GM12865 (cell line): ENCODE measurements around the gene RBPJ.

Experiments
- DNase-seq: peaks from one replicate; pipeline ENCODE4 v3.0.0; 2010; ENCODE audit warnings: low read depth
- H3K4me3 ChIP-seq: 2 replicates; pipeline ENCODE4 v1.5.1; 2011; ENCODE audit warnings: mild to moderate bottlenecking, low read depth, low read length, control low read depth
- CTCF ChIP-seq: IDR thresholded peaks from 2 replicates; pipeline ENCODE4 v1.5.1; 2011; ENCODE audit warnings: low read length, control low read depth, low read depth, inconsistent platforms; ENCODE audit not compliant: insufficient read depth; ENCODE audit errors: missing control alignments

Gene RBPJ

DNA sequence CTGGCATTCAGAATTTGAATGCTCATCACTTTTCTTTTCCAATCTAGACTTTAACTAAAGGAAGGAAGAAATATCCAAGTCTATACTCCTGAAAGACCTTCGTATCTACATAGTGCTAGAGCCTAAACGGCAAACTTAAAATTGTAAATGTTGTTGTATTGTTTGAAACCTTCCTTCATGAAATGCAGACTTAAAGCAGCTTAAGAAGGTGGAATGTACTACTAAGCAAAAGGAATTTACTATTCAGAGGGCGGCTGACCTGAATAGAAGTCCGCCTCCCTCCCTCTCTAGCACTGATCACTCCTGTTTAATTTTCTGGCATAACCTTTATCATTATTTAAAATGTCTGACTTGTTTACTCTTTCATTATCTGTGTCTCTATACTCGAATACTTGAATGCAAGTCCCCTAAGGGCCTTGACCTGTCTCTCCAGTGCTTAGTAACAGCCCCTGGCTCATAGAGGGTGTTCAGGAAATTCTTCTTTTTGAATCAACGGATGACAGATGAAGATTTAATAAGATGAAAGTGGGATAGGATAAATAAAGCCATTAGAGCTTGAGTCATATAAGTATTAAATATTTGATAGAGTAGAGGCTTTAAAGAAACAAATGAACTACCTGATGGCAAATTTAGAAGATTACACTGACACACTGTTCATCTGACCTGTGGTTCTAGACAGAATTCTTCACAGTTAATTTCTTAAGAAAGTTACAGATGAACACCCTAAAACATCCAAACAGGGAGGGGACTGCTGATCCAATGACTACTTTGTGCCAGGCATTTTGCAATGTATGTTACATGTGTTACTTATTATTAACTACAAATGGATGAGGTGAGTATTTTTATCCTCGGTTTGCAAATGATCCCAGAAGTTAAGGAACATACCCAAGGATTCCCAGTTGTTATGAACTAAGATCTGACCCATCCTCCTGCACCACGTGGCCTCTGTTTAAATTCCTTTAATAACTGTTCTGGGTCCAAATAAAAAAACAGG lies 20.2 kb upstream of the RBPJ start:
- no peak for DNase-seq
- no peak for TF ChIP-seq CTCF
- H3K4me3 ChIP-seq = no peak overlapping the region

- no peak for TF ChIP-seq CTCF
- no peak overlapping the region for H3K4me3 ChIP-seq
- DNase-seq = no peak
Measured at GRCh38 chr4:26302031-26302899, 18.5 kb upstream of the RBPJ start.

DNA sequence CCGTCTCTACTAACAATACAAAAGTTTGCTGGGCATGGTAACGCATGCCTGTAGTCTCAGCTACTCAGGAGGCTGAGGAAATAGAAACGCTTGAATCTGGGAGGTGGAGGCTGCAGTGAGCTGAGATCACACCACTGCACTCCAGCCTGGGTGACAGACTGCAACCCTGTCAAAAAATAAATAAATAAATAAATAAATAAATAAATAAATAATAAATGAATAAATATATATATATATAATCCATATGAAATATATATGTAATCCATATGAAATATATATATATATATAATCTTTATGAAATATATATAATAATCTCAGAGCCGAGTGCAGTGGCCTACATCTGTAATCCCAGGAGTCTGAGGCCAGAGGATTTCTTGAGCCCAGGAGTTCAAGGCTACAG lies 17.8 kb upstream of the RBPJ start:
- no peak for TF ChIP-seq CTCF
- no peak for DNase-seq
- no peak overlapping the region for H3K4me3 ChIP-seq

DNA sequence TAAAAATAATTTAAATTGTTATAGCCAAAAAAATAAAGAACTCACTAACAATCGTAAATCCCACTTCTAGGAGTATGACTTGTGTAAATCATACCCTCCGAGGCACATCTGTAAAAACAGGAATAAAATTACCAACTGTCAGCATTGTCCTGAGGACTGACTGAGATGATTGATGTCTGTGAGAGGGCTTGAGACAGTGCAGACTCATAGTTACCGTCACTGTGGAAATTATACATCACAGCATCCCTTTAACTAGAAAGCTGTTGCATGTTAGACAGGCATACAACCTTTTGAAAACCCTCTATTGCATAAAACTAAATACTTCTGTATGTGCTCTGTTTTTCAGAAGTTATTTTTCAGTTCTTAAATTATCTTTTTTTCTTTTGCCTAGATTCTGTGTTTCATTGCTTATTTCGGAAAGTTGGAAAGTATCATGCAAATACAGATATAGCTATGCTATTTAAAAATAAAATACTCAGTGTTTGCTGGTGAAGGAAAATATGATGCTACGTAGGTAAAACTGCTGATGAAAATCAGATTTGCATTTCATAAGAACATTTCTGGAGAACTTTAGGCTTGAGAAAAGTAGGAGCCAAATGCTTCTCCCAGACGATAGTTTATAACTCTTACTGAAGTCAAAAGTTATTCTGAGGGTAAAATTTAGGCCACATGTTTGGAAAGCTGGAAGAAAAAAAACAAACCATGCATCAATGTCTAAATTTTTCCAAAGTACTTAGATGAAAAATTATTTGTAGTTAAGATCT lies 13.6 kb upstream of the RBPJ start:
- no peak for DNase-seq
- no peak for TF ChIP-seq CTCF
- no peak overlapping the region for H3K4me3 ChIP-seq

DNA sequence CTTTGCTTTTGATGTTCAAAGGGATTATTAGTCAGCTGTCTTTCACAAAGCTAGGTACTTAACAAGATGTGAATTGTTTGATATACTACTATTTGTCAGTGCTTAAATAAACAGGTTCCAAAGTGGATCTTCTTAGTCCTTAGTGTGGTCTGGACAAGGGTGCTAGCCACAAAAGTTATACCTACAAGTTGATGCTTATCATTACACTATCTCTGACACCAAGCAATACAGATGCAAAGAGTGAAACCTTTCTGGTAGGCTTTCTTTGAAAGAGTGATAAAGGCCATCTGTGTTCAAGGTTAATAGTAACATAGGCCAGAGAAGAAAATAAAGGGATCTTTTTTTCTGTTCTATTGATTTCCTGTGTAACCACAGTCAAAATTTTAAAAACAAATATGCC lies 12.2 kb upstream of the RBPJ start:
- H3K4me3 ChIP-seq = no peak overlapping the region
- TF ChIP-seq CTCF = no peak
- no peak for DNase-seq

- no peak for DNase-seq
- no peak overlapping the region for H3K4me3 ChIP-seq
Measured at GRCh38 chr4:26310264-26310663, 10.6 kb upstream of the RBPJ start.

More at GRCh38 chr4:26310264-26310663, 10.6 kb upstream of the RBPJ start:
- no peak for TF ChIP-seq CTCF
